ACC112 (cell line): ENCODE data around the gene APOBEC3A.
"Not testable (repeated sequence)": the region's sequence is repeated elsewhere in the genome, so short reads cannot be mapped to it uniquely, and the experiment has no call there.

Experiments used
- H2AFZ ChIP-seq: fragments of 200-600 bp; sonication (generic); one replicate; pipeline ENCODE4 v1.6.0; 2017; ENCODE audit warnings: antibody characterized with exemption, low read length; ENCODE audit not compliant: unreplicated experiment
- H3K27ac ChIP-seq: fragments of 200-600 bp; sonication (generic); 2 replicates; pipeline ENCODE4 v1.5.1; 2014; ENCODE audit warnings: low read depth, mild to moderate bottlenecking, antibody characterized with exemption, low read length, moderate library complexity
- H3K27me3 ChIP-seq: fragments of 200-600 bp; sonication (generic); 2 replicates; pipeline ENCODE4 v1.6.1; 2014; ENCODE audit warnings: mild to moderate bottlenecking, antibody characterized with exemption, low read length, moderate library complexity, mixed read lengths; ENCODE audit not compliant: insufficient read depth
- H3K36me3 ChIP-seq: fragments of 200-600 bp; sonication (generic); 2 replicates; pipeline ENCODE4 v1.6.1; 2016; ENCODE audit warnings: mild to moderate bottlenecking, antibody characterized with exemption, low read length, moderate library complexity, mixed read lengths; ENCODE audit not compliant: insufficient read depth
- H3K4me1 ChIP-seq: fragments of 200-600 bp; sonication (generic); one replicate; pipeline ENCODE4 v1.6.1; 2016; ENCODE audit warnings: low read length, mixed read lengths; ENCODE audit not compliant: insufficient read depth, unreplicated experiment, control insufficient read depth
- H3K4me3 ChIP-seq: fragments of 200-600 bp; sonication (generic); 2 replicates; pipeline ENCODE4 v1.5.1; 2014; ENCODE audit warnings: mild to moderate bottlenecking, low read depth, low read length
- H3K79me2 ChIP-seq: fragments of 200-600 bp; sonication (generic); one replicate; pipeline ENCODE4 v1.6.0; 2016; ENCODE audit warnings: low read length; ENCODE audit not compliant: control insufficient read depth, unreplicated experiment, insufficient read depth

Gene APOBEC3A

GRCh38 chr22:39007177-39007576, 49.8 kb downstream of the APOBEC3A start:
- Histone ChIP-seq H3K36me3 (no peaks in the 10 kb centered on the region), H2AFZ (no peak overlapping the region), H3K4me1 (peaks cover 3% of the 10 kb centered on the region), H3K27me3 (no peaks in the 10 kb centered on the region), H3K79me2 (no peaks in the 10 kb centered on the region), H3K27ac (no peak overlapping the region), H3K4me3 (no peak overlapping the region)

- H3K79me2 ChIP-seq, H3K4me3 ChIP-seq, H3K27me3 ChIP-seq, H2AFZ ChIP-seq, H3K36me3 ChIP-seq, H3K27ac ChIP-seq, H3K4me1 ChIP-seq: not testable (repeated sequence)
These were observed 51.0 kb downstream of the APOBEC3A start for GRCh38 chr22:39008271-39008850.

DNA sequence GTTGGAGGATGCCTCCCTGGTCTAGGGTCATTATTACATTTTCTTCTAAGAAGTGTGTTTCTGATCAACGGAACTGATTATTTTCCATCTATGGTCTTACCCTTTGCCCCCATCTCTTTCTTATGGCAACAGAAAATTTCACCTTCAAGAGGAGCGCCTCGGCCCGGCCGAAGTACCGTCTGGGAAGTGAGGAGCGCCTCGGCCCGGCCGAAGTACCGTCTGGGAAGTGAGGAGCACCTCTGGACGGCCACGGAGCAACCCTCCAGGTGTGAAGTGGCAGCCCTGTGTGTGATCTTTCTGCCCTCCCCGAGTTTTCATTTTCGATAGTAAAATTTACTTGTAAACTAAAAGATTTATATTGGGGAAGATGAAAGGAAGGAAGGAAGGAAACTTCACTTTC, 53.5 kb downstream of the APOBEC3A start:
- H3K27me3 ChIP-seq: no peaks in the 10 kb centered on the region
- no peak overlapping the region for H2AFZ ChIP-seq
- H3K36me3 ChIP-seq: no peaks in the 10 kb centered on the region
- no peaks in the 10 kb centered on the region for H3K4me1 ChIP-seq
- peaks cover 7% of the 10 kb centered on the region for H3K79me2 ChIP-seq
- H3K27ac ChIP-seq: no peak overlapping the region
- H3K4me3 ChIP-seq: no peak overlapping the region
